Esophagus muscularis mucosa (tissue), 4 donors: ENCODE data around the gene SORBS1.
A peak's percentile ranks its signal among the peaks of the same experiment; 100 is the strongest.

Experiments
- CTCF ChIP-seq, 3 experiments: fragments of 200-600 bp in 2 of 3; fragments of 450-650 bp in 1 of 3; sonication (generic) in 2 of 3; IDR thresholded peaks; one replicate each; pipeline ENCODE4 v1.5.1; 2017 to 2019; ENCODE audit warnings: antibody characterized with exemption in 3 of 3, mild to moderate bottlenecking in 2 of 3, moderate library complexity in 1 of 3
- EP300 ChIP-seq: sonication (generic); formaldehyde crosslinking; IDR thresholded peaks from one replicate; pipeline ENCODE4 v1.6.1; 2017; ENCODE audit warnings: antibody characterized with exemption
- POLR2A ChIP-seq: fragments of 450-650 bp; IDR thresholded peaks from one replicate; pipeline ENCODE4 v1.6.1; 2017; ENCODE audit warnings: antibody characterized with exemption, moderate library complexity, mild to moderate bottlenecking, low read depth
- POLR2AphosphoS5 ChIP-seq, 2 donors: sonication (generic); formaldehyde crosslinking; IDR thresholded peaks; one replicate each; pipeline ENCODE4 v1.6.1; 2017; ENCODE audit warnings: antibody characterized with exemption in 2 of 2

GRCh38 chr10:95461611-95462010 lies 99.6 kb downstream of the SORBS1 start:
- TF ChIP-seq POLR2A (no peak), POLR2AphosphoS5 (IDR thresholded peaks at IDR 0.05) (peak in 1 of 2 donors; percentile 44), CTCF (IDR thresholded peaks at IDR 0.05) (no peak), EP300 (no peak)
